Body of pancreas (tissue), 4 donors: ENCODE measurements around the gene MMP17.

Experiments used
- POLR2A ChIP-seq, 3 donors: fragments of 450-650 bp; IDR thresholded peaks; one replicate each; pipeline ENCODE4 v1.6.1; 2016; ENCODE audit warnings: antibody characterized with exemption in 3 of 3, mild to moderate bottlenecking in 2 of 3
- TF ChIP-seq, protein P1 (sequence below), 7 experiments: fragments of 450-650 bp in 4 of 7; fragments of 200-600 bp in 3 of 7; sonication (generic) in 3 of 7; IDR thresholded peaks; one replicate each; pipeline ENCODE4 v1.5.1; 2016 to 2019; ENCODE audit warnings: antibody characterized with exemption in 7 of 7

DNA sequence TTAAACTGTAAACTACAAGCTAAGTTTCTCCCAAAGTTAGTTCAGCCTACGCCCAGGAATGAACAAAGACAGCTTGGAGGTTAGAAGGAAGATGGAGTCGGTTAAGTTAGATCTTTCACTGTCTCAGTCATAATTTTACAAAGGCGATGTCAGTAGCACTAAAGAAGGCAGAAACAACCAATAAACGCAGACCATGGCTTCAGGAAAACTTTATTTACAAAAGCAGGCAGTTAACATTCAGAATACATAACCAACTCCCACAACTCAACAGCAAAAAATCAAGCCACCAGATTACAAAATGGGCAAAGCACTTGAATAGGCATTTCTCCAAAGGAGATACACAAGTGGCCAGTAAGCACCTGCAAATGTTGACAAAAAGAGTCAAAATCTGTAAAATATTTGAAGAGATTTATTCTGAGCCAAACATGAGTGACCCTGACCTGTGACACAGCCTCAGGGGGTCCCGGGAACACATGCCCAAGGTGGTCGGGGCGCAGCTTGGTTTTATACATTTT is 57.4 kb downstream of the MMP17 start:
- no peak for TF ChIP-seq POLR2A (IDR thresholded peaks at IDR 0.05)
- TF ChIP-seq, protein P1, sequence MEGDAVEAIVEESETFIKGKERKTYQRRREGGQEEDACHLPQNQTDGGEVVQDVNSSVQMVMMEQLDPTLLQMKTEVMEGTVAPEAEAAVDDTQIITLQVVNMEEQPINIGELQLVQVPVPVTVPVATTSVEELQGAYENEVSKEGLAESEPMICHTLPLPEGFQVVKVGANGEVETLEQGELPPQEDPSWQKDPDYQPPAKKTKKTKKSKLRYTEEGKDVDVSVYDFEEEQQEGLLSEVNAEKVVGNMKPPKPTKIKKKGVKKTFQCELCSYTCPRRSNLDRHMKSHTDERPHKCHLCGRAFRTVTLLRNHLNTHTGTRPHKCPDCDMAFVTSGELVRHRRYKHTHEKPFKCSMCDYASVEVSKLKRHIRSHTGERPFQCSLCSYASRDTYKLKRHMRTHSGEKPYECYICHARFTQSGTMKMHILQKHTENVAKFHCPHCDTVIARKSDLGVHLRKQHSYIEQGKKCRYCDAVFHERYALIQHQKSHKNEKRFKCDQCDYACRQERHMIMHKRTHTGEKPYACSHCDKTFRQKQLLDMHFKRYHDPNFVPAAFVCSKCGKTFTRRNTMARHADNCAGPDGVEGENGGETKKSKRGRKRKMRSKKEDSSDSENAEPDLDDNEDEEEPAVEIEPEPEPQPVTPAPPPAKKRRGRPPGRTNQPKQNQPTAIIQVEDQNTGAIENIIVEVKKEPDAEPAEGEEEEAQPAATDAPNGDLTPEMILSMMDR (IDR thresholded peaks at IDR 0.05) = no peak
